HG02798 (cell line): ENCODE results near the gene OCA2.
"Not testable (repeated sequence)": the region's sequence is repeated elsewhere in the genome, so short reads cannot be mapped to it uniquely, and the experiment has no call there.

Source experiments
- ATAC-seq: cut with Tn5 transposase; IDR thresholded peaks from one replicate; pipeline ENCODE4 v1.9.1; 2021; ENCODE audit warnings: mild to moderate bottlenecking; ENCODE audit not compliant: unreplicated experiment, poor library complexity

The OCA2 gene

GRCh38 chr15:28012231-28012630 lies 86.9 kb downstream of the OCA2 start:
- no peak for ATAC-seq

DNA sequence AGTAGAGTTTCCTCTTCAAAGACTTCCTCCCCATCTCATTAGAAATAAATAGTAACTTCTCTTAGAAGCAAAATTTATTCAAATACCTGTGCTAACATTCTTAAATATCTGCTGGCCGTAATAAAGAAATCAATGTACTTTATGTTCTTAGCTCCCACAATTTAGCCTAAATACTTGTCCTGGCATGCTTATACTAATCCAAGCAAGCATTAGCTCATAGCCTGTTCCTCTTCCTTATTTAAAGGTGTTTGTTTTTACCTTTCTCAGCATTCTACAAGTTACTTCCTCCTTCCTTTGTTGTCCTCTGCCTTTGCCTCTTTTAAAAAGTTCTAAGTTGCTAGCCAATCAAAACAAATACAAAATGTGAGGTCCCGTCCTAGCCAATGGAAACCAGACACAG lies 90.9 kb downstream of the OCA2 start:
- ATAC-seq, result not testable (repeated sequence)

DNA sequence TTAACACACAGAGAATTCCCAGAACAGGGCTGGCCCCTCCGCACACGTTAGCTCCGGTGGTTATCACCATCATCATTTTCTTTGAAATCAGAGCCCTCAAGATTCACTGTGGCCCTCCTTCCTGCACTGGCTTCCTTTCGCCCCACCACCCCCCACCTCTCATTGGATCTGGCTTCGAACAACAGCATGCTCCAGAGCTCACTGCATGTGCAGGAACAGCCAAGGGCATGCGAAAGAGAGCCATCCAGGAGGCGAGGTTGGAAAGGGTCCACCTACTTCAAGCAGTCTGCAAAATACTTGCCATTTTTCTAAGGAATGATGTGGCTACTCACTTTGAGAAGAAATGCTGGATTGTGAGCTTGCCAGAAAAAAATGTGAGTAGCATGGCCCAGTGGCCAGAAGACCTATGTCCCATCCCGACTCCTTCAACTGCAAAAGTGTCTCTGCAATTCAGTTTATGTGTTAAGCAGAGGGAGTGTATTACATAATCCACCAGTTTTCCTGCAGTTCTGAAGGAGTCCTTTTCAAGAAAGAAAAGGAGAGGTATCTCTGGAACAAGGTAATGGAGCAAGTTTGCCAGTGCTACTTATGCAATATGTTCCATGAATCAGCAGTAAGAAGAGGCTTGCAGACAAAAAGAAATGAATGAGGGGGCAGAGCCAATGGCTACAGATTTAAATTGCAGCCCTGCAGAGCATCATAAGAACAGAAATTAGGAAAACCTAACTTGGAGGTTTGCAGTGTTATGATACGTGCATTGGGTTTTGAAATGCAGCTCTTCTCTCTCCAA lies 92.8 kb downstream of the OCA2 start:
- no peak for ATAC-seq

DNA sequence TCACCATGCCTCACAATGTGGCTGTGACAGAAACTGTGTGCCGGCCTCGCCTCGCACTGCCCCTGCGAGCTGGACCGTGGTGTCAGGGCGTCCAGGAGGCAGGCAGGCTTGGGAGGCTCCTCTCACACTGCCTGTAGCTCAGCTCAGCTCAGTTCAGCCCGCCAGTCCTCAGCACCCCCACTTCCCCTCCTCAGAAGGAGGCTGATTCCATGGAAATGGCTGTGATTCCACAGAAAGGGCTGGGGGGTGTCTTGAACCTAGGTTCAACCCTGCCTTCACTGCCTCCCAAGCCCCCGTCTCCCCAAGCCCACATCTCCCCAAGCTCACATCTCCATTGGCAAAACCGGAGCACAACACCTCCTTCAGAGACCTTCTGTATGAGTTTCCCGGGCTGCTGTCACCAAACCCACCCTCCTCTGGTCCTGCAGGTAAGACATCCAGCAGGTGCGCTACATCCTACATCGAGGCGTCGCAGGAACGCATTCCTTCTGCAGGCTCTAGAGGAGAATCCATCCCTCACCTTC lies 94.0 kb downstream of the OCA2 start:
- ATAC-seq, result no peak

DNA sequence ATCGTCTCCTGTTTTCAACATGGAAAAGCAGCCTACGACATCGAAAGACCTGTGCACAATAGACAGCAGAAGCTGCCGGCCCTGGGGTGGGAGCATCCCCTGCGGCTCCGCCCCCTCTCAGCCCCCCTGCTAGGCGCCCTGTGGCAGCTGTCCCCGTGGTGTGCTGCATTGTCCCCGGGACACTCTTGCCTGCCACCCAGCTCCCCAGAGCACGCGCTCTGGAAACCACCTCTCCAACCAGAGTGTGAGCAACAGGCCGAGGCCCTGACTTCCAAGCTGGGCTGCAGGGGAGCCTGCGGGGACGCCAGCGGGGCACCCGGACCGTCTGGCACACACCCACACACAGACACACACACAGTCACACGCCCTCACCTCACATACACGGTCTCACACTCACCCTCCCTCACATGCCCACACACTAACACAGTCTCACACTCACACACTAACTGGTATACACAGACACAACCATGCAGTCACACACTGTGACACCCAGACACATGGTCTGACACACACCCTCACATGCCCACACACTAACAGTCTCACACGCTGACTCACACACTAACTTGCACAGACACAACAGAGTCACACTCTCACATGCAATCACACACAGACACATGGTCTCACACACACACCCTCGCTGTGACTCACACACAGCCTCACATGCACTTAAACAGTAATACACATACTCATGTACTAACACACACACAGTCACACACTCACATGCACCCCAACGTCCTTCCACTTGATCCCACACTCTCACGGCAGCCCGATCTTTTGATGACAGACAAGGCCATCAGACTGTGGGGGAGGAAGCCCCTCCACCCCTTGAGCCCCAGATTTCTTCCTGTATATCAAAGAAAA lies 94.7 kb downstream of the OCA2 start:
- ATAC-seq, result no peak

- ATAC-seq, result no peak
These were observed 95.6 kb downstream of the OCA2 start for GRCh38 chr15:28003302-28004037.

DNA sequence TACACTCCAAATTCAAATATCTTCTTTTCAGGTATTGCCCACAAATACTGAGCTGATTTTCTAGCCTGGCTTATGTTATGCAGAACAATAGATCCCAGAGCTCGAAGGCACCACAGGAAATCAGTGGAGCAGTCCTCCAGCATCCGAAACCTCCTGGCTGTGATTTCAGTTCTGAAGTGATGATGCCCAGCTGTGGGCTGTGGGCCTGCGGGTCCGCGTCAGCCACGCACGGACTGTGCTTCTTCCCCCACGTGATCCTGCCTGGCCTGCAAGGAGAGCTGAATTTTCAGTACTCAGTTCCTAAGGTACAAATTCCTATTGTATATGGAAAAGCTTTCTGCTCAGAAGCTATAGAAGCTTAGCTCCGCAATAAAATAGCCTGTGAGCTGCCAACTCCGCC lies 96.2 kb downstream of the OCA2 start:
- ATAC-seq, result no peak

DNA sequence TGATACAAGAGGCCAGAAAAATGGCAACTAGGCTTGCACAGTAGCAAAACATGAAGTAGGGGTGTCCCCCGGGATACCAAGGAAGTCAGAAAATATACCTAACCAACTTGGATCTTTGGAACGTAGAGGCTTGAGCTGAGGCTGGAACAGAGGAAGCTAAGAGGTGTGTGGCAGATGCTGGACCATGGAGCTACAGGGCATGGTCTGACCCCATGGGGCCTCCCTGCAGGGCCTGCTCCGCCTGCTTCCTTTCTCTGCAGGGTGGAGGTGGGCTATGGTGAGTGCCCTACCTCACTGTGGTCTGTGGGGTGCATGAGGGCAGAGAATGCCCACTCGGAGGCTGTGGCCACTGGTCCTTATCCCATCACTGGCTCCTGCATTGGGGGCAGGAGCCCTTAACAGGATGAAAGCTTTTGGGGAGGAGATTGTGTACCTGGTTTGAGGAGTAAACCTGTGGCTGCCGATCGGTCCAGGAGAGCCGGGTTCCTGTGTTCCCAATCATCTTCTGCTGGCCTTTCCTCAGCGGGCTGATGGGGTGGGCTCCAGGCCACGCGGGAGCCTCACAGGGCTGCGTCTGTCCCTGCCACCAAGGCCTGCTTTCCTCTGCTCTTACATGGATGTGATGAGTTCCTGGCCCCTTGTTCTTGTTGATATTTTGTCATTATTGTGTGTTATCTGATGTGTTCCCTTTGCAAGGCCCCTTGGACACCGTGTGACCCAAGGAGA lies 96.8 kb downstream of the OCA2 start:
- no peak for ATAC-seq

DNA sequence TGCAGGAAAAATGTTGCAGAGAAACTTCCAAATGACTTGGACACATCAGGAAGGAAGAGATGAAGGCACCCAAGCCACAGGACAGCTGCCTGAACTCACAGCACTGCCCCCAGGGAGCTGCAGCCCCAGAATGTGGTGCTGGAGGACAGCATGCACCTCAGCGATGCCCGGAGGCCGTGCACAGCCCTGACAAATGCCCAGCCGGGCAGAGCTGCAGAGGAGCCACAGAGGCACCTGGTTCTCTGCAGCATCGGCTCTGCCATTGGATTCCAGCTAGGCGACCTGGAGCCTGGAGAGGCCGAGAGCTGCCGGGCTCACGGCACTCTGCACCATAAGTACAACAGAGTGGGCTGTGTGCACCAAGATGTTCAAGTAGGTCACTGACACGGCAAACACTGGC lies 97.5 kb downstream of the OCA2 start:
- ATAC-seq, result no peak

- ATAC-seq, result no peak
These were observed 104.9 kb downstream of the OCA2 start for GRCh38 chr15:27993996-27994780.

DNA sequence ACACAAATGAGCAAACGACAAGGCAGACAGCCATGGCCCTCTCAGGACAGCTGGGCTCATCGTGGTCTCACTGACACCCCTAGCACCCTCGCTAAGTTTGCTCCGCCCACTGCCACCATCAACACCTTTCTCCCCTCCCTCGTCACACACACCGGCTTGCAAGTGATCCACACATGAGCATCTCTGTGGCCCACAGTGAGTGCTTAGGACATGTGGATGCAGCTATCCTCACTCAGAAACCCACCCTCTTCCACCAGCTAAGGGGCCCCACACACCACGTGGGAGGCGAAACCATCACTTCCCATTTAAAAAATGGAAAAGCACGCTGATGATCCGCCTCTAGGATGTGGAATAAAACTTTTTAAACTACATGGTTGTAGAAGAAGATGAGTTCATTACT lies 105.6 kb downstream of the OCA2 start:
- ATAC-seq, result no peak

DNA sequence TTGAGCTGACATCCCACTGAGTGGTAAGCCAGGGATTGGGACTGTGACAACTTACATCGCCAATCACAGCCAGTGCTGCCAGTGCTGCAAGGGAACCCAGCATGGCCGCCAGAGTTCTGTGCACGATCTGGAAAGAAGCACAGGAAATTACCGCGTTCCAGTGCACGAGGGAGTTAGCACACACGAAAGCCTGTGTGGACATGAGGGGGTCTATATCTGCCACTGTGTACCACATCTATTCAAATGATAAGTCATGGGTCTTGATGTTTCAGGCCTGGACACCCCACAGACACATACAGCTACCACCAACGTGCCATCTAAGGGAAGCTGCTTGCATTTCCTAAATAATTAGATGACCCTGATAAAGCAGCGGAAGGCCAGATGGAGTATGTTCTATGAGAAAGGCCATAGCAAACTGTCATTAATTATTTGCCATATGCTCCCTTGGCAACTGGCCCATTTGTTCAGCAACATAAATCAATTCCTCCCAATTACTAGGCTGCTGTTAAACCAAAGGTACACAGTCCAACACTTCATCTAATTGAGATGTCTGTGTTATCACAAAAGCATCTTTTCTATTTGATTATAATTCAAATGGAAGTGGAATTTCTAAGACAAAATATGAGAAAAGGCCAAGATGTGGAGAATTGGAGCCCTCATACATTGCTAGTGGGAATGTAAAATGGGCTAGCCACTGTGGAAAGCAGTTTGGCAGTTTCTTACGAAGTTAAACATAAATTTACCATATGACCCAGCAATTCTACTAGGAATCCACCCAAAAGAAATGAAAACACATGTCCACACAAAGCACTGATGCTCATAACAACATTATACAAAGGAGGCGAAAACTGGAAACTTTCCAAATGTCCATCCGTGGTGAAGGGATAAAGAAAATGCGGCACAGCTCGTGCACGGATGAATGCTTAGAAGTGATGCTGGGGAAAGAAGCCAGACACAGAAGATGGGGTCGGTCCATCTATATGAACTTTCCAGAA lies 108.3 kb downstream of the OCA2 start:
- ATAC-seq, result no peak

DNA sequence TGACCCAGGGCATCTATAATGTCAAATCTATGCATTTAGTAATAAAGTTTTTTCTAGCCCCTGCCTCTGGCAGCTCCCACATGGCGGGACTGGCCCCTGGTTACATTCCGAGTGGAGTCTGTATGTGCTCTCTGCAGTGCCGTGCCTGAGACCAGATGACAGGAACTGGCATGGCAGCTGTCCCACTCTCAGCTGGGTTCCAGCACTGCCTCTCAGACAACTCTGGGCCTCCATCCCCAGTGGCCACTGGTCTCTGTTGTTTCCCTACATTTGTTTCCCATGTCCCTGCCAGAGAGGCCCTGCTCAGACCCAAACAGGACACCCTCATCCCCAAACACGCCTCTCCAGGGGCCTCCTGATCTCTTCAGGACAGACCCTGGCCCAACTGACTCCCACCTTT lies 109.3 kb downstream of the OCA2 start:
- ATAC-seq, result no peak

- no peak for ATAC-seq
These were observed 109.7 kb downstream of the OCA2 start for GRCh38 chr15:27989427-27989826.

DNA sequence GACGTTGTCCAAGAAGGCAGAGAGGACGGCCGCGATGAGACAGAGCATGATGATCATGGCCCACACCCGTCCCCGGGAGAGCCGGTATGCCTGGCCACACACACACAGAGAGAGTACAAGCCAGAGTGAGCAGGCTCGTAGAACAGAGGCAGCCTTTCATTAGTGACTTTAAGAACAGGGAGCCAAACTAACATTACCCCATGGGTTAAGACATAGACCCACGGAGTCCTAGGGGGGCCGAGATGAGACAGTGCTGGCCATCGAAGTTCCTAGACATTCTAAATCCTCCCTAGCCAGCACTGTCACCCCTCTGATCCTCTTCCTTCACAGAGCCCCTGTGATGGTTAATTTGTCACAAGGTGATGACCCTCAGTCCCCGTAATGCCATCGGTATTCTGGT lies 114.0 kb downstream of the OCA2 start:
- no peak for ATAC-seq

- no peak for ATAC-seq
These were observed 115.6 kb downstream of the OCA2 start for GRCh38 chr15:27983496-27983895.

- no peak for ATAC-seq
These were observed 121.4 kb downstream of the OCA2 start for GRCh38 chr15:27977696-27978095.

DNA sequence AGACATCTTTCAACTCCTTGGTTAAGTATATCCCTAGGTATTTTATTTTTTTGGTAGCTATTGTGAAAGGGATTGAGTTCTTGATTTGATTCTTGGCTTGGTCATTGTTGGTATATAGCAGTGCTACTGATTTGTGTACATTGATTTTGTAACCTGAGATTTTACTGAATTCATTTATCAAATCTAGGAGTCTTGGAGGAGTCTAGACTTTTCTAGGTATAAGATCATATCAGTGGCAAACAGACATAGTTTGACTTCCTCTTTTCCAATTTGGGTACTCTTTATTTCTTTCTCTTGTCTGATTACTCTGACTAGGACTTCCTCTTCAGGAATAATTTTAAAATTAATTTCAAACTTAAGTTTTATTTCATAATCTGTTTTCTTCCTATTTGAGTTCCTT lies 125.2 kb downstream of the OCA2 start:
- ATAC-seq, result no peak
